ENCODE measurements around the gene CCNB2.
A peak's percentile ranks its signal among the peaks of the same experiment; 100 is the strongest.
"Not testable (repeated sequence)": the region's sequence is repeated elsewhere in the genome, so short reads cannot be mapped to it uniquely, and the experiment has no call there.

CCNB2 gene

GRCh38 chr15:59131969-59132562, 27.1 kb downstream of the CCNB2 start:
- DNase-seq (ENCODE audit: low read depth in 2 of 3, low spot score in 2 of 3) = no peak

- no peak for DNase-seq (ENCODE audit: low read depth in 2 of 3, low spot score in 2 of 3)
Observed at GRCh38 chr15:59133929-59134427, 29.0 kb downstream of the CCNB2 start.

- DNase-seq (ENCODE audit: low read depth in 2 of 3, low spot score in 2 of 3) = no peak
Observed at GRCh38 chr15:59137566-59137965, 32.6 kb downstream of the CCNB2 start.

- peak in 1 of 3 experiments; percentile 20 for DNase-seq (ENCODE audit: low read depth in 2 of 3, low spot score in 2 of 3)
Observed at GRCh38 chr15:59138243-59138642, 33.3 kb downstream of the CCNB2 start.

- DNase-seq (ENCODE audit: low read depth in 2 of 3, low spot score in 2 of 3) = no peak
Observed at GRCh38 chr15:59140422-59141226, 35.7 kb downstream of the CCNB2 start.

GRCh38 chr15:59143281-59143680, 38.3 kb downstream of the CCNB2 start:
- no peak for DNase-seq (ENCODE audit: low read depth in 2 of 3, low spot score in 2 of 3)

- not testable (repeated sequence) for DNase-seq (ENCODE audit: low read depth in 2 of 3, low spot score in 2 of 3)
Observed at GRCh38 chr15:59144594-59144993, 39.6 kb downstream of the CCNB2 start.

- no peak for DNase-seq (ENCODE audit: low read depth in 2 of 3, low spot score in 2 of 3)
Observed at GRCh38 chr15:59147666-59148065, 42.7 kb downstream of the CCNB2 start.

GRCh38 chr15:59148153-59148833, 43.3 kb downstream of the CCNB2 start:
- DNase-seq (ENCODE audit: low read depth in 2 of 3, low spot score in 2 of 3) = no peak

GRCh38 chr15:59150185-59150584, 45.2 kb downstream of the CCNB2 start:
- DNase-seq (ENCODE audit: low read depth in 2 of 3, low spot score in 2 of 3) = no peak

- no peak for DNase-seq (ENCODE audit: low read depth in 2 of 3, low spot score in 2 of 3)
Observed at GRCh38 chr15:59152694-59153450, 47.9 kb downstream of the CCNB2 start.

GRCh38 chr15:59153466-59153865, 48.5 kb downstream of the CCNB2 start:
- DNase-seq (ENCODE audit: low read depth in 2 of 3, low spot score in 2 of 3) = no peak

- DNase-seq (ENCODE audit: low read depth in 2 of 3, low spot score in 2 of 3) = no peak
Observed at GRCh38 chr15:59154243-59154642, 49.3 kb downstream of the CCNB2 start.

- DNase-seq (ENCODE audit: low read depth in 2 of 3, low spot score in 2 of 3) = no peak
Observed at GRCh38 chr15:59155431-59155830, 50.5 kb downstream of the CCNB2 start.

- no peak for DNase-seq (ENCODE audit: low read depth in 2 of 3, low spot score in 2 of 3)
Observed at GRCh38 chr15:59157396-59157795, 52.5 kb downstream of the CCNB2 start.

GRCh38 chr15:59157840-59158700, 53.1 kb downstream of the CCNB2 start:
- no peak for DNase-seq (ENCODE audit: low read depth in 2 of 3, low spot score in 2 of 3)

GRCh38 chr15:59158701-59159034, 53.7 kb downstream of the CCNB2 start:
- no peak for DNase-seq (ENCODE audit: low read depth in 2 of 3, low spot score in 2 of 3)

- DNase-seq (ENCODE audit: low read depth in 2 of 3, low spot score in 2 of 3) = no peak
Observed at GRCh38 chr15:59159210-59159609, 54.3 kb downstream of the CCNB2 start.

GRCh38 chr15:59160880-59161593, 56.1 kb downstream of the CCNB2 start:
- no peak for DNase-seq (ENCODE audit: low read depth in 2 of 3, low spot score in 2 of 3)

- DNase-seq (ENCODE audit: low read depth in 2 of 3, low spot score in 2 of 3) = not testable (repeated sequence)
Observed at GRCh38 chr15:59162080-59162479, 57.1 kb downstream of the CCNB2 start.

Data from activated CD8-positive, alpha-beta memory T cell treated with anti-CD3 and anti-CD28 coated beads for 48 hours (primary cell).